Measurements from ENCODE around the gene PCDHA8.
"Not testable (repeated sequence)": the region's sequence is repeated elsewhere in the genome, so short reads cannot be mapped to it uniquely, and the experiment has no call there.

DNA sequence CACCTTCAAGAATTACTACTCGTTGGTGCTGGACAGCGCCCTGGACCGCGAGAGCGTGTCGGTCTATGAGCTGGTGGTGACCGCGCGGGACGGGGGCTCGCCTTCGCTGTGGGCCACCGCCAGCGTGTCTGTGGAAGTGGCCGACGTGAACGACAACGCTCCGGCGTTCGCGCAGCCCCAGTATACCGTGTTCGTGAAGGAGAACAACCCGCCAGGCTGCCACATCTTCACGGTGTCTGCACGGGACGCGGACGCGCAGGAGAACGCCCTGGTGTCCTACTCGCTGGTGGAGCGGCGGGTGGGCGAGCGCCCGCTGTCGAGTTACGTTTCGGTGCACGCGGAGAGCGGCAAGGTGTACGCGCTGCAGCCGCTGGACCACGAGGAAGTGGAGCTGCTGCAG, 18.0 kb upstream of the PCDHA8 start:
- not testable (repeated sequence) for TF ChIP-seq CTCF, POLR2A (IDR thresholded peaks at IDR 0.05)

Measured in testis (tissue), 2 donors.